ENCODE measurements around the gene TUBB4B.

Gene TUBB4B

GRCh38 chr9:137275203-137275587, 34.1 kb downstream of the TUBB4B start:
- no peak for FAIRE-seq
- TF ChIP-seq CTCF (IDR thresholded peaks at IDR 0.05; ENCODE audit: insufficient read depth, missing control alignments): no peak
- no peak for DNase-seq (ENCODE audit: insufficient read length, low spot score)

- no peak for TF ChIP-seq CTCF (IDR thresholded peaks at IDR 0.05; ENCODE audit: insufficient read depth, missing control alignments)
- DNase-seq (ENCODE audit: insufficient read length, low spot score): no peak
- FAIRE-seq: no peak
These were observed 34.7 kb downstream of the TUBB4B start for GRCh38 chr9:137275588-137276472.

GRCh38 chr9:137276473-137277328, 35.6 kb downstream of the TUBB4B start:
- TF ChIP-seq CTCF (IDR thresholded peaks at IDR 0.05; ENCODE audit: insufficient read depth, missing control alignments): no peak
- FAIRE-seq (no peak), DNase-seq (ENCODE audit: insufficient read length, low spot score) (no peak)

- TF ChIP-seq CTCF (IDR thresholded peaks at IDR 0.05; ENCODE audit: insufficient read depth, missing control alignments): no peak
- FAIRE-seq: no peak
- DNase-seq (ENCODE audit: insufficient read length, low spot score): no peak
These were observed 36.4 kb downstream of the TUBB4B start, which contains the start of gene TOR4A for GRCh38 chr9:137277329-137278041. TSS of gene TOR4A (plus strand) at chr9:137277726. CDS start at chr9:137278690, 964 bp downstream.

GRCh38 chr9:137278061-137278701, 37.1 kb downstream of the TUBB4B start:
- DNase-seq (ENCODE audit: insufficient read length, low spot score) (no peak), FAIRE-seq (no peak)
- TF ChIP-seq CTCF (IDR thresholded peaks at IDR 0.05; ENCODE audit: insufficient read depth, missing control alignments): no peak

Measured in D721Med (cell line).